ENCODE results near the gene SPATA12.

The SPATA12 gene

GRCh38 chr3:57108684-57109083 is 48.2 kb downstream of the SPATA12 start:
- H3K4me3 ChIP-seq (ENCODE audit: severe bottlenecking): no peak overlapping the region
- no peak for DNase-seq (ENCODE audit: low spot score)
- TF ChIP-seq CTCF (IDR thresholded peaks at IDR 0.05; ENCODE audit: poor library complexity, severe bottlenecking): no peak
- no peaks in the 10 kb centered on the region for H3K27me3 ChIP-seq (ENCODE audit: insufficient read depth, poor library complexity, severe bottlenecking)
- no peaks in the 10 kb centered on the region for H3K4me1 ChIP-seq (ENCODE audit: insufficient read depth, poor library complexity, severe bottlenecking)
- no peak overlapping the region for H3K27ac ChIP-seq (ENCODE audit: poor library complexity, severe bottlenecking)
- no peak for ATAC-seq (ENCODE audit: low read depth)
- no peaks in the 10 kb centered on the region for H3K36me3 ChIP-seq (ENCODE audit: low read depth)
- H3K9me3 ChIP-seq (ENCODE audit: severe bottlenecking): no peaks in the 10 kb centered on the region

GRCh38 chr3:57109437-57110199 is 49.2 kb downstream of the SPATA12 start:
- ATAC-seq (ENCODE audit: low read depth): no peak
- Histone ChIP-seq H3K36me3 (ENCODE audit: low read depth) (no peaks in the 10 kb centered on the region), H3K4me1 (ENCODE audit: insufficient read depth, poor library complexity, severe bottlenecking) (no peaks in the 10 kb centered on the region), H3K27me3 (ENCODE audit: insufficient read depth, poor library complexity, severe bottlenecking) (no peaks in the 10 kb centered on the region), H3K4me3 (ENCODE audit: severe bottlenecking) (no peak overlapping the region), H3K9me3 (ENCODE audit: severe bottlenecking) (no peaks in the 10 kb centered on the region), H3K27ac (ENCODE audit: poor library complexity, severe bottlenecking) (no peak overlapping the region)
- no peak for TF ChIP-seq CTCF (IDR thresholded peaks at IDR 0.05; ENCODE audit: poor library complexity, severe bottlenecking)
- no peak for DNase-seq (ENCODE audit: low spot score)

GRCh38 chr3:57110214-57110613 is 49.8 kb downstream of the SPATA12 start:
- Histone ChIP-seq H3K4me1 (ENCODE audit: insufficient read depth, poor library complexity, severe bottlenecking) (no peaks in the 10 kb centered on the region), H3K27me3 (ENCODE audit: insufficient read depth, poor library complexity, severe bottlenecking) (no peaks in the 10 kb centered on the region), H3K9me3 (ENCODE audit: severe bottlenecking) (no peaks in the 10 kb centered on the region), H3K27ac (ENCODE audit: poor library complexity, severe bottlenecking) (no peak overlapping the region), H3K36me3 (ENCODE audit: low read depth) (no peaks in the 10 kb centered on the region), H3K4me3 (ENCODE audit: severe bottlenecking) (no peak overlapping the region)
- no peak for TF ChIP-seq CTCF (IDR thresholded peaks at IDR 0.05; ENCODE audit: poor library complexity, severe bottlenecking)
- ATAC-seq (ENCODE audit: low read depth) (no peak), DNase-seq (ENCODE audit: low spot score) (no peak)

- ATAC-seq (ENCODE audit: low read depth): no peak
- Histone ChIP-seq H3K4me1 (ENCODE audit: insufficient read depth, poor library complexity, severe bottlenecking) (no peaks in the 10 kb centered on the region), H3K9me3 (ENCODE audit: severe bottlenecking) (no peaks in the 10 kb centered on the region), H3K36me3 (ENCODE audit: low read depth) (no peaks in the 10 kb centered on the region), H3K27me3 (ENCODE audit: insufficient read depth, poor library complexity, severe bottlenecking) (no peaks in the 10 kb centered on the region), H3K27ac (ENCODE audit: poor library complexity, severe bottlenecking) (no peak overlapping the region), H3K4me3 (ENCODE audit: severe bottlenecking) (no peak overlapping the region)
- no peak for DNase-seq (ENCODE audit: low spot score)
- no peak for TF ChIP-seq CTCF (IDR thresholded peaks at IDR 0.05; ENCODE audit: poor library complexity, severe bottlenecking)
These were observed 50.3 kb downstream of the SPATA12 start for GRCh38 chr3:57110798-57111197.

- Histone ChIP-seq H3K27me3 (ENCODE audit: insufficient read depth, poor library complexity, severe bottlenecking) (no peaks in the 10 kb centered on the region), H3K27ac (ENCODE audit: poor library complexity, severe bottlenecking) (no peak overlapping the region), H3K4me1 (ENCODE audit: insufficient read depth, poor library complexity, severe bottlenecking) (no peaks in the 10 kb centered on the region), H3K4me3 (ENCODE audit: severe bottlenecking) (no peak overlapping the region), H3K36me3 (ENCODE audit: low read depth) (no peaks in the 10 kb centered on the region), H3K9me3 (ENCODE audit: severe bottlenecking) (no peaks in the 10 kb centered on the region)
- DNase-seq (ENCODE audit: low spot score): no peak
- no peak for ATAC-seq (ENCODE audit: low read depth)
- peak; percentile 11 for TF ChIP-seq CTCF (IDR thresholded peaks at IDR 0.05; ENCODE audit: poor library complexity, severe bottlenecking)
These were observed 51.7 kb downstream of the SPATA12 start for GRCh38 chr3:57112206-57112605.

Data from RWPE2 (cell line).